ENCODE measurements around the gene DYNLT5. TPM values are rescaled to one million over a fixed set of nuclear protein-coding genes. Genes with fewer than 3 reads are reported as not detected.

Gene DYNLT5
- total RNA-seq, 2 donors from 2014 or later, result 0.72 TPM; not detected in 1

- Histone ChIP-seq H3K27ac (no peak overlapping the region), H3K36me3 (no peaks in the 10 kb centered on the region), H3K9ac (ENCODE audit: low read depth in 2 of 2, low read length in 2 of 2) (no peak overlapping the region), H3K4me3 (no peak overlapping the region), H3K4me1 (no peaks in the 10 kb centered on the region), H3K9me3 (no peaks in the 10 kb centered on the region), H3K27me3 (no peaks in the 10 kb centered on the region)
- DNase-seq, result no peak
- TF ChIP-seq CTCF (IDR thresholded peaks at IDR 0.05), result no peak
- intact Hi-C loops (cut with DNase I), result no loop called here
Measured at GRCh38 chr1:66751160-66751559, 1.1 kb upstream of the DYNLT5 start.

GRCh38 chr1:66752671-66753371 lies 562 bp downstream of the DYNLT5 start:
- DNase-seq, result no peak
- no peaks in the 10 kb centered on the region for H3K36me3 ChIP-seq
- H3K9me3 ChIP-seq, result no peaks in the 10 kb centered on the region
- TF ChIP-seq CTCF (IDR thresholded peaks at IDR 0.05), result no peak
- intact Hi-C loops (cut with DNase I), result no loop called here
- H3K9ac ChIP-seq (ENCODE audit: low read depth in 2 of 2, low read length in 2 of 2), result no peak overlapping the region
- H3K4me3 ChIP-seq, result peak overlapping the region; percentile 33
- H3K27ac ChIP-seq, result no peak overlapping the region
- H3K4me1 ChIP-seq, result no peaks in the 10 kb centered on the region
- H3K27me3 ChIP-seq, result no peaks in the 10 kb centered on the region

GRCh38 chr1:66757722-66758240 lies 5.5 kb downstream of the DYNLT5 start:
- Histone ChIP-seq H3K4me3 (no peak overlapping the region), H3K27me3 (no peaks in the 10 kb centered on the region), H3K4me1 (no peaks in the 10 kb centered on the region), H3K9me3 (no peaks in the 10 kb centered on the region), H3K36me3 (no peaks in the 10 kb centered on the region), H3K27ac (no peak overlapping the region), H3K9ac (ENCODE audit: low read depth in 2 of 2, low read length in 2 of 2) (no peak overlapping the region)
- TF ChIP-seq CTCF (IDR thresholded peaks at IDR 0.05), result no peak
- no peak for DNase-seq
- intact Hi-C loops (cut with DNase I), result no loop called here

GRCh38 chr1:66758241-66758755 lies 6.0 kb downstream of the DYNLT5 start:
- intact Hi-C loops (cut with DNase I), result no loop called here
- H3K27me3 ChIP-seq, result no peaks in the 10 kb centered on the region
- no peaks in the 10 kb centered on the region for H3K36me3 ChIP-seq
- H3K9ac ChIP-seq (ENCODE audit: low read depth in 2 of 2, low read length in 2 of 2), result no peak overlapping the region
- H3K4me1 ChIP-seq, result no peaks in the 10 kb centered on the region
- H3K27ac ChIP-seq, result no peak overlapping the region
- no peak for DNase-seq
- no peak for TF ChIP-seq CTCF (IDR thresholded peaks at IDR 0.05)
- no peak overlapping the region for H3K4me3 ChIP-seq
- H3K9me3 ChIP-seq, result no peaks in the 10 kb centered on the region

- Histone ChIP-seq H3K9me3 (no peaks in the 10 kb centered on the region), H3K36me3 (no peaks in the 10 kb centered on the region), H3K27me3 (no peaks in the 10 kb centered on the region), H3K4me3 (no peak overlapping the region), H3K27ac (no peak overlapping the region), H3K9ac (ENCODE audit: low read depth in 2 of 2, low read length in 2 of 2) (no peak overlapping the region), H3K4me1 (no peaks in the 10 kb centered on the region)
- no peak for DNase-seq
- TF ChIP-seq CTCF (IDR thresholded peaks at IDR 0.05), result no peak
- intact Hi-C loops (cut with DNase I), result loop anchor here (5.0 to 10.0 kb wide), 3 partner anchors 234 to 454 kb away; no protein-coding TSS in a partner anchor
Measured at GRCh38 chr1:66760506-66760905, 8.2 kb downstream of the DYNLT5 start.
